Activated CD8-positive, alpha-beta memory T cell treated with anti-CD3 and anti-CD28 coated beads for 36 hours (primary cell): ENCODE data around the gene TIMM21. TPM values are rescaled to one million over a fixed set of nuclear protein-coding genes. Genes with fewer than 3 reads are reported as not detected.

Source experiments
- CTCF ChIA-PET: fragments of 350-600 bp; sonication (Branson Sonifier 250); formaldehyde crosslinking; loops from one replicate; lab custom pipeline; 2021; ENCODE audit warnings: antibody characterized with exemption; lab: Charles Lee
- POLR2A ChIA-PET: fragments of 350-600 bp; sonication (Branson Sonifier 250); formaldehyde crosslinking; loops from one replicate; lab custom pipeline; 2021; ENCODE audit warnings: antibody characterized with exemption; lab: Charles Lee
- total RNA-seq, 2 experiments: library from RNA; stranded (reverse); gene quantifications; one replicate each; pipeline ENCODE4 v1.2.3, GENCODE V29; 2021

TIMM21 gene
- 10 to 100 TPM; 66.4 to 74.7 TPM for total RNA-seq

- ChIA-PET CTCF (no interaction called here), POLR2A (no interaction called here)
These were observed at the start of gene TIMM21, which contains the start of gene FBXO15 for GRCh38 chr18:74147779-74148542. TIMM21 (plus strand) TSS chr18:74148523; CDS start chr18:74148809, 286 bp downstream. FBXO15 (minus strand) TSS chr18:74147834; CDS start chr18:74147785, 49 bp downstream.

- POLR2A ChIA-PET = no interaction called here
These were observed 39.9 kb upstream of the TIMM21 start for GRCh38 chr18:74108460-74108859.

GRCh38 chr18:74110149-74110548 lies 38.2 kb upstream of the TIMM21 start:
- POLR2A ChIA-PET = no interaction called here

More at GRCh38 chr18:74108460-74108859, 39.9 kb upstream of the TIMM21 start:
- CTCF ChIA-PET = interaction anchor here (0.7 kb wide), 1 partner anchor 102 kb away, joined by 3 read pairs; no protein-coding TSS in a partner anchor

GRCh38 chr18:74110976-74111375 lies 37.3 kb upstream of the TIMM21 start:
- CTCF ChIA-PET = no interaction called here
- POLR2A ChIA-PET = no interaction called here

More at GRCh38 chr18:74110149-74110548, 38.2 kb upstream of the TIMM21 start:
- CTCF ChIA-PET = no interaction called here

- ChIA-PET POLR2A (no interaction called here), CTCF (interaction anchor here (1.1 kb wide), 1 partner anchor 31 kb away, joined by 3 read pairs; no protein-coding TSS in a partner anchor)
These were observed 34.6 kb upstream of the TIMM21 start for GRCh38 chr18:74113711-74114110.

- ChIA-PET CTCF (no interaction called here), POLR2A (no interaction called here)
These were observed 34.2 kb upstream of the TIMM21 start for GRCh38 chr18:74114116-74114515.

- ChIA-PET POLR2A (no interaction called here), CTCF (no interaction called here)
These were observed 33.3 kb upstream of the TIMM21 start for GRCh38 chr18:74115046-74115445.

- ChIA-PET POLR2A (no interaction called here), CTCF (interaction anchor here (0.8 to 1.6 kb wide), 2 partner anchors 35 to 76 kb away, joined by 4 to 5 read pairs; no protein-coding TSS in a partner anchor)
These were observed 31.4 kb upstream of the TIMM21 start for GRCh38 chr18:74116633-74117554.

- ChIA-PET CTCF (no interaction called here), POLR2A (no interaction called here)
These were observed 25.1 kb upstream of the TIMM21 start for GRCh38 chr18:74123200-74123599.

GRCh38 chr18:74124642-74125041 lies 23.7 kb upstream of the TIMM21 start:
- POLR2A ChIA-PET = no interaction called here
- CTCF ChIA-PET = no interaction called here

- ChIA-PET CTCF (no interaction called here), POLR2A (no interaction called here)
These were observed 21.4 kb upstream of the TIMM21 start for GRCh38 chr18:74126684-74127655.

- ChIA-PET CTCF (no interaction called here), POLR2A (no interaction called here)
These were observed 20.2 kb upstream of the TIMM21 start for GRCh38 chr18:74128159-74128558.

- CTCF ChIA-PET = no interaction called here
- POLR2A ChIA-PET = no interaction called here
These were observed 17.2 kb upstream of the TIMM21 start for GRCh38 chr18:74131124-74131523.

- ChIA-PET POLR2A (no interaction called here), CTCF (no interaction called here)
These were observed 16.1 kb upstream of the TIMM21 start for GRCh38 chr18:74132201-74132600.

- CTCF ChIA-PET = interaction anchor here (3.3 kb wide), 1 partner anchor 55 kb away, joined by 10 read pairs; no protein-coding TSS in a partner anchor
These were observed 10.3 kb upstream of the TIMM21 start for GRCh38 chr18:74137920-74138538.

GRCh38 chr18:74139411-74139810 lies 8.9 kb upstream of the TIMM21 start:
- CTCF ChIA-PET = interaction anchor here (3.3 kb wide), 1 partner anchor 57 kb away, joined by 10 read pairs; no protein-coding TSS in a partner anchor

More at GRCh38 chr18:74137920-74138538, 10.3 kb upstream of the TIMM21 start:
- POLR2A ChIA-PET = no interaction called here

GRCh38 chr18:74139888-74140287 lies 8.4 kb upstream of the TIMM21 start:
- ChIA-PET POLR2A (interaction anchor here (1.2 kb wide), 1 partner anchor 357 kb away, joined by 4 read pairs; the partner anchor contains the start of gene CNDP2), CTCF (interaction anchor here (3.3 kb wide), 1 partner anchor 57 kb away, joined by 10 read pairs; no protein-coding TSS in a partner anchor)

More at GRCh38 chr18:74139411-74139810, 8.9 kb upstream of the TIMM21 start:
- POLR2A ChIA-PET = interaction anchor here (1.2 kb wide), 1 partner anchor 357 kb away, joined by 4 read pairs; the partner anchor contains the start of gene CNDP2

GRCh38 chr18:74140582-74140981 lies 7.7 kb upstream of the TIMM21 start:
- ChIA-PET POLR2A (interaction anchor here (1.2 kb wide), 1 partner anchor 356 kb away, joined by 4 read pairs; the partner anchor contains the start of gene CNDP2), CTCF (interaction anchor here (3.3 kb wide), 1 partner anchor 58 kb away, joined by 10 read pairs; no protein-coding TSS in a partner anchor)
